HEK293 (cell line): ENCODE data around the gene RNF149.

Source experiments
- CTCF ChIA-PET: fragments of 350-600 bp; formaldehyde crosslinking; extraction: SDS; loops from one replicate; lab custom pipeline; 2021; ENCODE audit warnings: antibody characterized with exemption; lab: Yijun Ruan, JAX
- POLR2A ChIA-PET: fragments of 300-600 bp; formaldehyde crosslinking; extraction: SDS; loops from one replicate; lab custom pipeline; 2020; ENCODE audit warnings: antibody characterized with exemption, inconsistent platforms; lab: Yijun Ruan, JAX
- H3K27ac ChIP-seq: fragments of 200-500 bp; sonication (Bioruptor generic); 2 replicates; pipeline ENCODE4 v1.5.1; 2014; ENCODE audit warnings: low read depth, low read length, control low read depth, inconsistent platforms; ENCODE audit errors: extremely low read depth
- H3K36me3 ChIP-seq, 2 experiments: fragments of 200-500 bp in 1 of 2; sonication (Bioruptor generic) in 1 of 2; 1 replicate in 1 of 2; 2 replicates in 1 of 2; pipeline ENCODE4 v1.5.1; 2014 to 2017; ENCODE audit warnings: inconsistent platforms in 2 of 2, low read length in 2 of 2; ENCODE audit not compliant: control insufficient read depth in 2 of 2, insufficient read depth in 1 of 2
- H3K4me1 ChIP-seq: fragments of 200-500 bp; sonication (Bioruptor generic); 2 replicates; pipeline ENCODE4 v1.5.1; 2014; ENCODE audit warnings: mild to moderate bottlenecking, low read length, inconsistent platforms; ENCODE audit not compliant: control insufficient read depth, insufficient read depth
- H3K4me3 ChIP-seq: 2 replicates; pipeline ENCODE4 v1.5.1; 2011; ENCODE audit warnings: low read depth, mild to moderate bottlenecking, control low read depth, low read length, moderate library complexity
- H3K9me3 ChIP-seq: fragments of 200-500 bp; sonication (Bioruptor generic); 2 replicates; pipeline ENCODE4 v1.5.1; 2014; ENCODE audit warnings: low read depth, low read length, inconsistent platforms; ENCODE audit not compliant: control insufficient read depth, insufficient read depth
- EGR2 ChIP-seq: fragments of 450-650 bp; formaldehyde crosslinking; IDR thresholded peaks from 2 replicates; pipeline ENCODE4 v1.5.1; 2016; ENCODE audit warnings: low read depth, missing biosample characterization, missing genetic modification characterization
- GLIS1 ChIP-seq: fragments of 450-650 bp; formaldehyde crosslinking; IDR thresholded peaks from 2 replicates; pipeline ENCODE4 v1.5.1; 2016; ENCODE audit warnings: missing biosample characterization, missing genetic modification characterization
- IKZF3 ChIP-seq: fragments of 450-650 bp; IDR thresholded peaks from 2 replicates; pipeline ENCODE4 v1.5.0; 2018; ENCODE audit warnings: missing biosample characterization, mild to moderate bottlenecking, missing genetic modification characterization, moderate library complexity
- KLF9 ChIP-seq: fragments of 450-650 bp; formaldehyde crosslinking; IDR thresholded peaks from 2 replicates; pipeline ENCODE4 v1.5.1; 2016; ENCODE audit warnings: missing biosample characterization, missing genetic modification characterization, low read depth
- PRDM1 ChIP-seq: fragments of 450-650 bp; formaldehyde crosslinking; IDR thresholded peaks from 2 replicates; pipeline ENCODE4; 2016; ENCODE audit warnings: missing biosample characterization, missing genetic modification characterization
- SCRT1 ChIP-seq: fragments of 450-650 bp; formaldehyde crosslinking; IDR thresholded peaks from 2 replicates; pipeline ENCODE4 v1.5.1; 2016; ENCODE audit warnings: missing biosample characterization, missing genetic modification characterization, borderline replicate concordance
- SP2 ChIP-seq: fragments of 450-650 bp; formaldehyde crosslinking; IDR thresholded peaks from 2 replicates; pipeline ENCODE4 v1.5.1; 2016; ENCODE audit warnings: missing biosample characterization, missing genetic modification characterization
- SP3 ChIP-seq: fragments of 450-650 bp; formaldehyde crosslinking; IDR thresholded peaks from 2 replicates; pipeline ENCODE4 v1.5.1; 2016; ENCODE audit warnings: missing biosample characterization, missing genetic modification characterization
- TRIM28 ChIP-seq: IDR thresholded peaks from 2 replicates; pipeline ENCODE4 v1.6.1; 2011; ENCODE audit warnings: low read length, control low read depth, borderline replicate concordance
- ZBTB26 ChIP-seq: fragments of 450-650 bp; formaldehyde crosslinking; optimal IDR thresholded peaks from 2 replicates; pipeline ENCODE3; 2016; ENCODE audit warnings: missing biosample characterization, mild to moderate bottlenecking, missing genetic modification characterization
- ZBTB8A ChIP-seq: fragments of 450-650 bp; formaldehyde crosslinking; IDR thresholded peaks from 2 replicates; pipeline ENCODE4 v1.5.1; 2016; ENCODE audit warnings: missing biosample characterization, missing genetic modification characterization
- ZNF138 ChIP-seq: fragments of 450-650 bp; formaldehyde crosslinking; IDR thresholded peaks from 2 replicates; pipeline ENCODE4 v1.5.1; 2016; ENCODE audit warnings: missing biosample characterization, missing genetic modification characterization, borderline replicate concordance
- ZNF214 ChIP-seq: fragments of 450-650 bp; formaldehyde crosslinking; IDR thresholded peaks from 2 replicates; pipeline ENCODE4 v1.5.1; 2017; ENCODE audit warnings: missing biosample characterization, mild to moderate bottlenecking, missing genetic modification characterization, borderline replicate concordance
- ZNF335 ChIP-seq: fragments of 450-650 bp; formaldehyde crosslinking; conservative IDR thresholded peaks from 2 replicates; pipeline ENCODE4 v1.5.1; 2016; ENCODE audit warnings: missing biosample characterization, missing genetic modification characterization
- ZNF600 ChIP-seq: fragments of 450-650 bp; formaldehyde crosslinking; IDR thresholded peaks from 2 replicates; pipeline ENCODE4 v1.5.1; 2016; ENCODE audit warnings: missing biosample characterization, missing genetic modification characterization
- ZNF610 ChIP-seq: fragments of 450-650 bp; formaldehyde crosslinking; IDR thresholded peaks from 2 replicates; pipeline ENCODE4 v1.5.1; 2016; ENCODE audit warnings: missing biosample characterization, missing genetic modification characterization, borderline replicate concordance
- ZNF776 ChIP-seq: fragments of 450-650 bp; formaldehyde crosslinking; IDR thresholded peaks from 2 replicates; pipeline ENCODE4 v1.5.0; 2017; ENCODE audit warnings: missing biosample characterization, missing genetic modification characterization, borderline replicate concordance
- ZNF777 ChIP-seq: fragments of 450-650 bp; formaldehyde crosslinking; IDR thresholded peaks from 2 replicates; pipeline ENCODE4 v1.5.1; 2017; ENCODE audit warnings: missing biosample characterization, missing genetic modification characterization, borderline replicate concordance
- TF ChIP-seq, protein P1 (sequence below): fragments of 450-650 bp; formaldehyde crosslinking; IDR thresholded peaks from 2 replicates; pipeline ENCODE4 v1.5.1; 2017; ENCODE audit warnings: missing biosample characterization, missing genetic modification characterization
- TF ChIP-seq, protein P2 (sequence below): fragments of 450-650 bp; formaldehyde crosslinking; IDR thresholded peaks from 2 replicates; pipeline ENCODE4 v1.5.1; 2017; ENCODE audit warnings: missing biosample characterization, missing genetic modification characterization
- TF ChIP-seq, protein P3 (sequence below): fragments of 450-650 bp; IDR thresholded peaks from 2 replicates; pipeline ENCODE4 v1.5.1; 2018; ENCODE audit warnings: missing biosample characterization, mild to moderate bottlenecking, missing genetic modification characterization

Gene RNF149

DNA sequence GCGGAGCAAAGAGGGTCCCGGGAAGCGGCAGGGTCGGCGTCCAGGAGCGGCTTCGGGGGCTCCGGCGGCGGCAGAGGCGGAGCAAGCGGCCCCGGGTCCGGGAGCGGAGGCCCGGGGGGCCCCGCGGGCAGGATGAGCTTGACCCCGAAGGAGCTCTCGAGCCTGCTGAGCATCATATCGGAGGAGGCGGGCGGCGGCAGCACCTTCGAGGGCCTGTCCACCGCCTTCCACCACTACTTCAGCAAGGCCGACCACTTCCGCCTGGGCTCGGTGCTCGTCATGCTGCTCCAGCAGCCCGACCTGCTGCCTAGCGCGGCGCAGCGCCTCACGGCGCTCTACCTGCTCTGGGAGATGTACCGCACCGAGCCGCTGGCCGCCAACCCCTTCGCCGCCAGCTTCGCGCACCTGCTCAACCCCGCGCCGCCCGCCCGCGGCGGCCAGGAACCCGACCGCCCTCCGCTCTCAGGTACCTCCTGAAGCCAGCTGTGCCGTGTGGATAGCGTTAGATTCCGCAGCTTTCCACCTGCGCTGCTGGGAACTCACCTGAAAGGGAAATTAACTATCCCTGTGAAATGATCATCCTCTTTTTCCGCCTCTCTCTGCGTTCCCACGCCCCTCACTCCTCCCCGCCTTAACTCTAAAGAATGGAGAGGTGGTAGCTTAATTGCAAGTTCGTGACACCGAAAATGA lies 55.3 kb downstream of the RNF149 start (continued):
- no peak for TF ChIP-seq ZNF776 (tag by site-specific recombination)
- TF ChIP-seq EGR2 (tag by site-specific recombination), result peak; percentile 25; the same call in 1 of the 2 replicates
- peak; percentile 41; the same call in 1 of the 2 replicates for TF ChIP-seq SP3
- TF ChIP-seq SCRT1 (tag by site-specific recombination), result no peak
- TF ChIP-seq ZNF600 (tag by site-specific recombination), result no peak
- peak; percentile 41 for TF ChIP-seq ZBTB26 (tag by site-specific recombination)
- TF ChIP-seq, protein P1, sequence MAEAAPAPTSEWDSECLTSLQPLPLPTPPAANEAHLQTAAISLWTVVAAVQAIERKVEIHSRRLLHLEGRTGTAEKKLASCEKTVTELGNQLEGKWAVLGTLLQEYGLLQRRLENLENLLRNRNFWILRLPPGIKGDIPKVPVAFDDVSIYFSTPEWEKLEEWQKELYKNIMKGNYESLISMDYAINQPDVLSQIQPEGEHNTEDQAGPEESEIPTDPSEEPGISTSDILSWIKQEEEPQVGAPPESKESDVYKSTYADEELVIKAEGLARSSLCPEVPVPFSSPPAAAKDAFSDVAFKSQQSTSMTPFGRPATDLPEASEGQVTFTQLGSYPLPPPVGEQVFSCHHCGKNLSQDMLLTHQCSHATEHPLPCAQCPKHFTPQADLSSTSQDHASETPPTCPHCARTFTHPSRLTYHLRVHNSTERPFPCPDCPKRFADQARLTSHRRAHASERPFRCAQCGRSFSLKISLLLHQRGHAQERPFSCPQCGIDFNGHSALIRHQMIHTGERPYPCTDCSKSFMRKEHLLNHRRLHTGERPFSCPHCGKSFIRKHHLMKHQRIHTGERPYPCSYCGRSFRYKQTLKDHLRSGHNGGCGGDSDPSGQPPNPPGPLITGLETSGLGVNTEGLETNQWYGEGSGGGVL (tag by site-specific recombination), result no peak
- no peak for TF ChIP-seq ZNF214 (tag by site-specific recombination)
- TF ChIP-seq, protein P2, sequence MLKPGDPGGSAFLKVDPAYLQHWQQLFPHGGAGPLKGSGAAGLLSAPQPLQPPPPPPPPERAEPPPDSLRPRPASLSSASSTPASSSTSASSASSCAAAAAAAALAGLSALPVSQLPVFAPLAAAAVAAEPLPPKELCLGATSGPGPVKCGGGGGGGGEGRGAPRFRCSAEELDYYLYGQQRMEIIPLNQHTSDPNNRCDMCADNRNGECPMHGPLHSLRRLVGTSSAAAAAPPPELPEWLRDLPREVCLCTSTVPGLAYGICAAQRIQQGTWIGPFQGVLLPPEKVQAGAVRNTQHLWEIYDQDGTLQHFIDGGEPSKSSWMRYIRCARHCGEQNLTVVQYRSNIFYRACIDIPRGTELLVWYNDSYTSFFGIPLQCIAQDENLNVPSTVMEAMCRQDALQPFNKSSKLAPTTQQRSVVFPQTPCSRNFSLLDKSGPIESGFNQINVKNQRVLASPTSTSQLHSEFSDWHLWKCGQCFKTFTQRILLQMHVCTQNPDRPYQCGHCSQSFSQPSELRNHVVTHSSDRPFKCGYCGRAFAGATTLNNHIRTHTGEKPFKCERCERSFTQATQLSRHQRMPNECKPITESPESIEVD (tag by site-specific recombination), result no peak

DNA sequence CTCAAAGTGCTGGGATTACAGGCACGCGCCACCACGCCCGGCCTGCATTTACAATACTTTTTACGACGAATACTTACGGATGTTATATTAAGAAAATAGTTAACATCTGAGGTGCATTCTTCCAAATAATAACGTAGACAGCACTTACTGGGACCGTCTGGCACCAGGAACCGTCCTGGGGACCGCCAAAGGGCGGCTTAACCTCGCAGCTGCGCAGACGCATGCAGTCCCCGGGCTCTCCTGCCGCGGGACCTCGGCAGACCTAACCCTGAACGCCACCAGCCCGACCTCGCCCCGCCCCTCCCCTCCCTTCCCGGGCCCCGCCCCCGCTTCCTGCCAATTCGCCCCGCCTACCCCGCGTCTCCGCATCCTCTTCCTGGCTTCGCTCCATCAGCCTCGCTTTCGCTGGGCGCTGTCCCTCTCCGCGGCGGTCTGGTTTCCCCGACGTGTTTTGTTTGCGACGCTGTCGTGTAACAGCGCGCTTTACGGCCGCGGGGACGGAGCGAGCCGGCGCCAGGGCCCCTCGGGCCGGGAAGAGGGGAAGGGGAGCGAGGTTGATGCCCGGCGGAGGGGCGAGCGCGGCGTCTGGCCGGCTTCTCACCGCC lies 56.0 kb downstream of the RNF149 start, which contains the start of gene CNOT11:
CNOT11 (plus strand) TSS at position 479 of the 605 bp plus-strand sequence; CDS start at position 558, 79 bp downstream.
- H3K27ac ChIP-seq, result peak within 1 kb of the TSS; percentile 87
- ChIA-PET POLR2A (interaction anchor here (0.8 to 2.6 kb wide), 12 partner anchors 11 to 251 kb away, joined by 3 to 8 read pairs (median 4); partner anchors contain the start of genes RNF149, RPL31 and TBC1D8), CTCF (interaction anchor here (0.8 to 4.1 kb wide), 10 partner anchors 9 to 646 kb away, joined by 3 to 24 read pairs (median 3); no protein-coding TSS in a partner anchor)
- peaks cover 0 to 9% of the 10 kb centered on the region in 2 experiments; a peak in 2 of 3 replicates for H3K36me3 ChIP-seq
- no peaks in the 10 kb centered on the region for H3K9me3 ChIP-seq
- peak within 1 kb of the TSS; percentile 98 for H3K4me3 ChIP-seq
- H3K4me1 ChIP-seq, result 0 out of 2 replicates have a peak, but pooled peaks cover 2% of the 10 kb centered on the region
- TF ChIP-seq IKZF3 (tag by site-specific recombination) (0 out of 2 replicates have a peak, but pooled peaks have one; percentile 40), KLF9 (peak; percentile 70; the same call in 1 of the 2 replicates), ZNF610 (tag by site-specific recombination) (no peak), ZBTB8A (tag by site-specific recombination) (peak; percentile 20; the same call in 1 of the 2 replicates), SP2 (tag by site-specific recombination) (peak; percentile 78), SP3 (peak; percentile 71), ZNF777 (tag by site-specific recombination) (no peak; the same call in 1 of the 2 replicates), PRDM1 (tag by site-specific recombination) (peak; percentile 90), GLIS1 (tag by site-specific recombination) (peak; percentile 54), ZNF138 (tag by site-specific recombination) (no peak), ZNF335 (peak; percentile 89), TRIM28 (0 out of 2 replicates have a peak, but pooled peaks have one; percentile 19)
- TF ChIP-seq, protein P3, sequence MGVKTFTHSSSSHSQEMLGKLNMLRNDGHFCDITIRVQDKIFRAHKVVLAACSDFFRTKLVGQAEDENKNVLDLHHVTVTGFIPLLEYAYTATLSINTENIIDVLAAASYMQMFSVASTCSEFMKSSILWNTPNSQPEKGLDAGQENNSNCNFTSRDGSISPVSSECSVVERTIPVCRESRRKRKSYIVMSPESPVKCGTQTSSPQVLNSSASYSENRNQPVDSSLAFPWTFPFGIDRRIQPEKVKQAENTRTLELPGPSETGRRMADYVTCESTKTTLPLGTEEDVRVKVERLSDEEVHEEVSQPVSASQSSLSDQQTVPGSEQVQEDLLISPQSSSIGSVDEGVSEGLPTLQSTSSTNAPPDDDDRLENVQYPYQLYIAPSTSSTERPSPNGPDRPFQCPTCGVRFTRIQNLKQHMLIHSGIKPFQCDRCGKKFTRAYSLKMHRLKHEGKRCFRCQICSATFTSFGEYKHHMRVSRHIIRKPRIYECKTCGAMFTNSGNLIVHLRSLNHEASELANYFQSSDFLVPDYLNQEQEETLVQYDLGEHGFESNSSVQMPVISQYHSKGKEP (tag by site-specific recombination), result 0 out of 2 replicates have a peak, but pooled peaks have one; percentile 21
- TF ChIP-seq, protein P1 (tag by site-specific recombination), result peak; percentile 62
